GM12878 (cell line): Measurements from ENCODE around the gene ADGRG4. TPM values are rescaled to one million over a fixed set of nuclear protein-coding genes. Genes with fewer than 3 reads are reported as not detected.

Source experiments
- BCLAF1 ChIP-seq: fragments of 450-650 bp; IDR thresholded peaks from 2 replicates; pipeline ENCODE4 v1.6.1; 2017; ENCODE audit warnings: antibody characterized with exemption, mild to moderate bottlenecking, moderate library complexity
- CHD4 ChIP-seq: fragments of 200-600 bp; sonication (generic); IDR thresholded peaks from 2 replicates; pipeline ENCODE4 v1.6.1; 2016; ENCODE audit warnings: mild to moderate bottlenecking
- E2F8 ChIP-seq: fragments of 450-650 bp; IDR thresholded peaks from 2 replicates; pipeline ENCODE4 v1.6.1; 2018; ENCODE audit warnings: mild to moderate bottlenecking, low read depth, moderate library complexity; ENCODE audit not compliant: partially characterized antibody
- HDGF ChIP-seq: fragments of 450-650 bp; IDR thresholded peaks from 2 replicates; pipeline ENCODE4 v1.6.1; 2016; ENCODE audit warnings: antibody characterized with exemption
- IRF5 ChIP-seq: fragments of 450-650 bp; IDR thresholded peaks from 2 replicates; pipeline ENCODE4 v1.6.1; 2017; ENCODE audit warnings: borderline replicate concordance
- MTA3 ChIP-seq: IDR thresholded peaks from 2 replicates; pipeline ENCODE4 v1.6.1; 2012; ENCODE audit warnings: low read length, inconsistent platforms, borderline replicate concordance
- YY1 ChIP-seq: IDR thresholded peaks from 2 replicates; pipeline ENCODE4 v1.6.1; 2011; ENCODE audit warnings: low read depth, mild to moderate bottlenecking, low read length
- ZBTB11 ChIP-seq: fragments of 450-650 bp; formaldehyde crosslinking; IDR thresholded peaks from 2 replicates; pipeline ENCODE4 v1.5.0; 2022; ENCODE audit warnings: mild to moderate bottlenecking, missing genetic modification characterization
- polyA plus RNA-seq, 11 experiments: library from polyadenylated mRNA; depleted of rRNA in 4 of 11; unstranded in 6 of 11; stranded (reverse) in 5 of 11; fragments of >200 nt; fragmentation: Nextera tagmentation in 4 of 11; fragmentation: Illumina TruSeq in 1 of 11; extraction: Ambion mirVana in 4 of 11; extraction: Trizol in 1 of 11; gene quantifications; 1 replicate in 1 of 11; 2 replicates in 10 of 11; pipeline versions ENCODE4 v1.2.1 to v1.2.3, GENCODE V29; 2011 to 2016; ENCODE audit warnings: inconsistent platforms in 2 of 11, missing spikeins in 2 of 11, low read depth in 1 of 11
- total RNA-seq, 4 experiments: library from RNA; depleted of rRNA in 3 of 4; stranded (reverse); fragments of >200 nt in 3 of 4; fragmentation: Illumina TruSeq in 1 of 4; extraction: Trizol in 1 of 4; gene quantifications; 2 replicates each; pipeline versions ENCODE4 v1.2.1 to v1.2.3, GENCODE V29; 2013 to 2021

ADGRG4 gene
- total and polyA plus RNA-seq, 10 of the 15 experiments (the other 5 are each of a cell fraction or from before 2014, with no cell fraction given) = not detected

GRCh38 chrX:136262243-136262642 lies 38.5 kb upstream of the ADGRG4 start (continued):
- TF ChIP-seq ZBTB11 (CRISPR knock-in tag) (no peak), HDGF (no peak), CHD4 (no peak), MTA3 (no peak), BCLAF1 (no peak), E2F8 (no peak), IRF5 (no peak), YY1 (no peak)
